OCI-LY1 (cell line): Measurements from ENCODE around the gene EMSY.

Source experiments
- EZH2 ChIP-seq: fragments of 200-600 bp; sonication (generic), shearing (Covaris generic); IDR thresholded peaks from 2 replicates; pipeline ENCODE4 v1.8.0; 2017; ENCODE audit warnings: borderline replicate concordance, mixed run types, mild to moderate bottlenecking, antibody characterized with exemption, low read length, moderate library complexity, mixed read lengths
- TF ChIP-seq, protein P1 (sequence below): fragments of 200-600 bp; sonication (generic), shearing (Covaris generic); IDR thresholded peaks from 2 replicates; pipeline ENCODE4 v1.5.1; 2017; ENCODE audit warnings: mild to moderate bottlenecking, antibody characterized with exemption, low read length, moderate library complexity, mixed read lengths

DNA sequence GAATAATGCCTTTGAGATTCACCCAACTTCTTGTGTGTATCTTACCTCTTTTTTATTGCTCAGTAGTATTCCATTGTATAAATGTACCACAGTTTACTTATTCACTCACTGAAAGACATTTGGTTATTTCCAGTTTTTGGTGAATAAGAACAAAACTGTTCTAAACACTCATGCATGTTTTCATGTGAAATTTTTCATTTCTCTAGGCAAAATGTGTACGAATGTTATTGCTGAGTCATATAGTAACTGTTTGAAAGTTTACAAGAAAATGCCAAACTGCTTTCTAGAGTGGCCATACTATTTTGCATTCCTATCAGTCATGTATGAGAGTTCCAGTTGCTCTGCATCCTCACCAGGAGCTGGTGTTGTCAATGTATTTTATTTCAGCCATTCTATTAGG is 8.8 kb upstream of the EMSY start:
- no peak for TF ChIP-seq EZH2
- TF ChIP-seq, protein P1, sequence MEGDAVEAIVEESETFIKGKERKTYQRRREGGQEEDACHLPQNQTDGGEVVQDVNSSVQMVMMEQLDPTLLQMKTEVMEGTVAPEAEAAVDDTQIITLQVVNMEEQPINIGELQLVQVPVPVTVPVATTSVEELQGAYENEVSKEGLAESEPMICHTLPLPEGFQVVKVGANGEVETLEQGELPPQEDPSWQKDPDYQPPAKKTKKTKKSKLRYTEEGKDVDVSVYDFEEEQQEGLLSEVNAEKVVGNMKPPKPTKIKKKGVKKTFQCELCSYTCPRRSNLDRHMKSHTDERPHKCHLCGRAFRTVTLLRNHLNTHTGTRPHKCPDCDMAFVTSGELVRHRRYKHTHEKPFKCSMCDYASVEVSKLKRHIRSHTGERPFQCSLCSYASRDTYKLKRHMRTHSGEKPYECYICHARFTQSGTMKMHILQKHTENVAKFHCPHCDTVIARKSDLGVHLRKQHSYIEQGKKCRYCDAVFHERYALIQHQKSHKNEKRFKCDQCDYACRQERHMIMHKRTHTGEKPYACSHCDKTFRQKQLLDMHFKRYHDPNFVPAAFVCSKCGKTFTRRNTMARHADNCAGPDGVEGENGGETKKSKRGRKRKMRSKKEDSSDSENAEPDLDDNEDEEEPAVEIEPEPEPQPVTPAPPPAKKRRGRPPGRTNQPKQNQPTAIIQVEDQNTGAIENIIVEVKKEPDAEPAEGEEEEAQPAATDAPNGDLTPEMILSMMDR, result no peak
